WERI-Rb-1 (cell line): ENCODE data around the gene RFX2.

Source experiments
- DNase-seq: peaks from one replicate; pipeline ENCODE4 v3.0.0-alpha.2; 2020
- H3K27ac ChIP-seq: fragments of 250-450 bp; sonication (Bioruptor Pico); 2 replicates; pipeline ENCODE4 v1.5.1; 2020; ENCODE audit warnings: mild to moderate bottlenecking, moderate library complexity
- H3K27me3 ChIP-seq: fragments of 250-450 bp; sonication (Bioruptor Pico); 2 replicates; pipeline ENCODE4 v1.5.1; 2021; ENCODE audit warnings: mild to moderate bottlenecking, low read depth, moderate library complexity; ENCODE audit not compliant: insufficient read depth, severe bottlenecking
- H3K36me3 ChIP-seq: fragments of 250-450 bp; sonication (Bioruptor Pico); 2 replicates; pipeline ENCODE4 v1.5.1; 2020; ENCODE audit warnings: mild to moderate bottlenecking, moderate library complexity
- H3K4me3 ChIP-seq: 2 replicates; pipeline ENCODE4 v1.5.1; 2011; ENCODE audit warnings: low read depth, mild to moderate bottlenecking, control low read depth, low read length
- H3K9me3 ChIP-seq: fragments of 250-450 bp; sonication (Bioruptor Pico); 2 replicates; pipeline ENCODE4 v1.5.1; 2021; ENCODE audit warnings: mild to moderate bottlenecking, moderate library complexity; ENCODE audit not compliant: severe bottlenecking
- CTCF ChIP-seq: IDR thresholded peaks from 2 replicates; pipeline ENCODE4 v1.5.1; 2011; ENCODE audit warnings: low read depth, mild to moderate bottlenecking, control low read depth, inconsistent platforms, low read length

Gene RFX2

GRCh38 chr19:5956728-5957127 lies 153.6 kb downstream of the RFX2 start:
- Histone ChIP-seq H3K4me3 (no peak overlapping the region), H3K9me3 (no peaks in the 10 kb centered on the region)
- TF ChIP-seq CTCF = no peak

GRCh38 chr19:5956323-5956722 lies 154.0 kb downstream of the RFX2 start:
- H3K36me3 ChIP-seq = peaks cover 14% of the 10 kb centered on the region
- H3K27ac ChIP-seq = no peak overlapping the region
- no peaks in the 10 kb centered on the region for H3K27me3 ChIP-seq
- no peak overlapping the region for H3K4me3 ChIP-seq
- H3K9me3 ChIP-seq = no peaks in the 10 kb centered on the region
- DNase-seq = no peak
- TF ChIP-seq CTCF = no peak

More at GRCh38 chr19:5956728-5957127, 153.6 kb downstream of the RFX2 start:
- no peaks in the 10 kb centered on the region for H3K27me3 ChIP-seq
- peaks cover 14% of the 10 kb centered on the region for H3K36me3 ChIP-seq
- no peak for DNase-seq
- H3K27ac ChIP-seq = no peak overlapping the region

GRCh38 chr19:5955636-5955935 lies 154.7 kb downstream of the RFX2 start:
- no peak for DNase-seq
- Histone ChIP-seq H3K9me3 (no peaks in the 10 kb centered on the region), H3K4me3 (no peak overlapping the region), H3K27me3 (no peaks in the 10 kb centered on the region), H3K36me3 (peaks cover 19% of the 10 kb centered on the region), H3K27ac (no peak overlapping the region)
- TF ChIP-seq CTCF = no peak

GRCh38 chr19:5954293-5954692 lies 156.0 kb downstream of the RFX2 start:
- H3K9me3 ChIP-seq = no peaks in the 10 kb centered on the region
- no peak for TF ChIP-seq CTCF
- H3K4me3 ChIP-seq = no peak overlapping the region
- DNase-seq = no peak
- no peak overlapping the region for H3K27ac ChIP-seq
- H3K36me3 ChIP-seq = peaks cover 30% of the 10 kb centered on the region
- H3K27me3 ChIP-seq = no peaks in the 10 kb centered on the region

GRCh38 chr19:5953680-5954213 lies 156.6 kb downstream of the RFX2 start:
- Histone ChIP-seq H3K36me3 (peaks cover 36% of the 10 kb centered on the region), H3K9me3 (no peaks in the 10 kb centered on the region), H3K27ac (no peak overlapping the region), H3K4me3 (no peak overlapping the region), H3K27me3 (no peaks in the 10 kb centered on the region)
- no peak for DNase-seq
- TF ChIP-seq CTCF = no peak

- H3K36me3 ChIP-seq = peaks cover 33% of the 10 kb centered on the region
- DNase-seq = no peak
- no peak for TF ChIP-seq CTCF
- no peak overlapping the region for H3K4me3 ChIP-seq
- H3K27me3 ChIP-seq = no peaks in the 10 kb centered on the region
- H3K9me3 ChIP-seq = no peaks in the 10 kb centered on the region
- no peak overlapping the region for H3K27ac ChIP-seq
Observed at GRCh38 chr19:5953030-5953589, 157.2 kb downstream of the RFX2 start.
